ENCODE data around the gene ASB6.

The ASB6 gene

DNA sequence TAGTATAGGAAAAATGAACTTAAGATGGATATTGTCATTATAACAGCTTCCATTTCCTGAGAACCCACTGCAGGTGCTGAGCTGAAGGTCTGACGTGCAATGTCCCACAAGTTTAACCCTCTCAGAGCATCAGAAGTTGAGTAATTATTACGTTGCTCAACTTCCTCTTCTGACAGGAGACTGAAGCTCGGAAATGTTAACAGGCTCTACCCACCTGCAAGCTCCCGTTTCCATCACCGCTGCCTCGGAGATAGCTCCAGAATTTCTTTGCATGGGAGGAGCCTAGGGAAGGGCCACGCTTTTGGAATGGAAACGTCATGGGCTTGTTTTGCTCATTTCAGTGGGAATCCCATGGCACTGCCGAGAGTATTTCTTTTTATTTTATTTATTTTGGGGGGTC is 17.0 kb downstream of the ASB6 start:
- no peak for DNase-seq

DNA sequence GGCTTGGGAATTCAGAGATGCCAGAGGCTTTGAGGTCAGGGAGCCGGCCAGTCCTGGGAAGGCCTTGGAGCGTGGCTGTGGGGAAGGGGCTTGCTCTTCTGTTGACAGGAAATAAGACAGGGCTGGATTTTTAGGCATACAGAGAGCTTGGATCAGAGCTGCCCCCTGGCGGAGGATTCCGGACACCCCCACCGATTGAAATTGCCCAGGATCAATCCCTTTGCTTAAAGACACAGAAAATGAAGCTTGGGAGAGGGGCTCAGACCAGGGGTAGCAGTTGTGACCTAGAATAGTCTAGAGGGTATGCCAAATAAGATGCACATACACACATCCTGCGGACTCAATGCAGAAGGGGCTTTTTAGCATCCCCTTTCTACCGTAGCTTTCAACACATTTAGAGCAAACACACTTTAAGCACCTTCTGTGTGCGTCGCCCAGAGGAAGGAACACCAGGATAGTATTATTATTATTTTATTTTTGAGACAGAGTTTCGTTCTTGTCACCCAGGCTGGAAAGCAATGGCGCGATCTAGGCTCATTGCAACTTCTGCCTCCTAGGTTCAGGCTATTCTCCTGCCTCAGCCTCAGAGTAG is 17.7 kb downstream of the ASB6 start:
- DNase-seq = peak in 1 of 2 donors; percentile 21

GRCh38 chr9:129623331-129623730 is 18.6 kb downstream of the ASB6 start:
- no peak for DNase-seq

DNA sequence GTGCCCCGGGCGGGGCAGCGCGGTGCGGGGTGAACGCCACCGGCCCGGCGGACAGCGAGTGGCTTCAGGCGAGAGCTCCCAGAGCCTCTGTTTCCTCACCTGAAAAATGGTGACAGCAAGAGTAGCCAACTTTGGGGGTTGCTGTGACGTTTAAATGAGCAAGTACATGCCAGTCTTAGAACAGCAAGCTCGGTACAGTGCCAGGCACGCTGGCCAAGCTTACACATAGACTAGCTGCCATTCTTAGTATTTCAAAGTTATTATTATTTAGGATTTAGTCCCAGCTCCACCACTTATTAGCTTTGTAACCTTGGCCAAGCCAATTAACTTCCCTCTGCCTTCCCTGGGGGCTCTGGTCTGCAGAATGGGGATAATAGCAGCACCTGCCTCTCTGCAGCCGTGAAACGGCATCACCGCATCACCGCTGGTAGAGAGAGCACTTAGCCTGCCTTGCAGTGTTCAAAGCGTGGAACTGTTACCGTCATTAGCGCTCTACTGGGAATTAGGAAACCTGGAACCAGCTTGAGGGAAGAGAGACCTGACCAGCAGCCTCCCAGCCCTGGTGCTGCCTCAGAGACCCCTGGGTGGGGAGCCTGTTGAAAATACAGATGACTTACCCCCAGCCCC is 21.2 kb downstream of the ASB6 start, which contains the start of gene C9orf50:
Gene C9orf50 (minus strand): TSS at position 433 of the 627 bp plus-strand sequence. CDS start 527 bp downstream, outside the sequence.
- DNase-seq = no peak

GRCh38 chr9:129619787-129620668 is 21.9 kb downstream of the ASB6 start:
- no peak for DNase-seq

- no peak for DNase-seq
These were observed 24.8 kb downstream of the ASB6 start for GRCh38 chr9:129617167-129617566.

GRCh38 chr9:129615407-129616285 is 26.3 kb downstream of the ASB6 start:
- DNase-seq = no peak

DNA sequence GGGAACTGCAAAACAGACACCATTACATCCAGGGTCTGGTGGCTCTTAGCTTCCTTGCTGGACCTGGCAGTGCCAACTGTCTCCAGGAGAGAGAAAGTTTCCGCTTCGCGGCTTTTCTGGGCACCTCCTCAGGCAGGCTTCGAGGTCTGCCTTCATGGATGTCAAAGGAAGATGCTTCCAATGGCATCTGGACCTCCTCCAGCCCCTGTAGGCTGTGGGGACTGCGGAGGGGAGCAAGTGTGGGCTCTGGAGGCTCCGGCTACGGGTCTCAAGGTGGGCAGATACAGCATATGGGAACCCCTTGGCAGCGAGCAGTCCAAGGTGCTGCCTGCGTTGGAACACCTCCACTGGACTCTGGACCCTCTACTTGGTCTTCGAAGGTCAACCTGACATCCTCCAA is 27.0 kb downstream of the ASB6 start:
- no peak for DNase-seq

GRCh38 chr9:129613520-129614175 is 28.3 kb downstream of the ASB6 start:
- DNase-seq = peak; percentile 81 to 92

- no peak for DNase-seq
These were observed 29.0 kb downstream of the ASB6 start for GRCh38 chr9:129612815-129613519.

DNA sequence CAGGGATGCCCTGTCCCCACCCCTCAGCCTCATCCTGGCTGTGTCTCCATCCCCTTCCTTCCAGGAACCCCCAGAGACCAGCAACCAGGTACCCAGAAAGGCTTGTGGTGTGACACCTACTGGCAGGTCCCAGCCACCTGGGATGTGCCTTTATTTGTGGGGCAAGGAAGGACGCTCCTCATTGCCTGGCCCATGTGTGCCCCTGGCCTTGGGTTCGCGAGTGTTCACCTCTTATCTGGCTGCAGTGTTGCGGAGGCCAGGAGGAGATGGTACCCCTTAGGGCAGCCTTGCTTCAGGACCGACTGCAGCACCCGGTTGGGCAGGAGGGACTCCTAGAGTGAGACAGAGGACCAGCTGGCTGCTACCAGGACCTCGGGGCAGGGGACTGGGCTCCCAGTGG is 29.8 kb downstream of the ASB6 start:
- no peak for DNase-seq

GRCh38 chr9:129611307-129611800 is 30.6 kb downstream of the ASB6 start:
- DNase-seq = no peak

DNA sequence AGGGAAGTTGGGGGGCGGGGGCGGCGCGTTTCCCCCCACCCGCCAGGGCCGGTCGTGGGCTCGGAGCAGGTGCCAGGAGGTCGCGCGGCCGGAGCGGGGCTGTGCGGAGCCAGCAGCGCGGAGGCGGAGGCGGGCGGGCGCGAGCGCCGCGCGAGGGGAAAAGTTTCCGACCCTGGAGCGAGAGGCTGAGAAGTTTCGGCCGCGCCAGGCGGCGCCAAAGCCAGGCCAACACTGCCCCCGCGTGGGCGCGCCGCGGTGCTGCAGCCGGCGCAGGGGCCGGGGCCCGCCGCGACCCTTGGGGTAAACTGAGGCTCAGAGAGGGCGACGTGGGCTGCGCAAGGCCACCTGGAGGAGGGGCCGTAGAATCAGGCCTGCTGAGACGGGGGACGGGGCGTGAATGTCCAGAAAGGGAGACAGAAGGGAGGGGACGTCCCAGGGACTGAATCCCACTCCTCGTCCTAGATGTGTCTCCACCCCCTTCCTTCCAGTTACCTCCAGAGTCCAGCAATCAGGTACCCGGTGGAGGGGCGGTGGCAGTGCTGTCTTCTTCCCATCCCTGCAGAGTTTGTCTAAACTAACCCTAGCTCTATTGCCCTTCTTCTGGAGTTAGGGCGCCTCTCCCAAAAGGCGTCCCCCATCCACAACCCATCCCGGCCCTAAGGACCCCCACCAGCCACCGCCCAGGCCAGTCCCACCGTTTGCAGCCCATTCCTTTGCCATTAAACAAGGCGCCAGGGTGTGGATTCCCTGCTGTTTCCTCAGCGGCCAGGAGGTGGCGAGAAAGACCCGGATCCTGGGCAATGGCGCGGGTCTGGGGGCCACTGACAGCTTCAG is 31.3 kb downstream of the ASB6 start:
- DNase-seq = peak; percentile 32 to 67

DNA sequence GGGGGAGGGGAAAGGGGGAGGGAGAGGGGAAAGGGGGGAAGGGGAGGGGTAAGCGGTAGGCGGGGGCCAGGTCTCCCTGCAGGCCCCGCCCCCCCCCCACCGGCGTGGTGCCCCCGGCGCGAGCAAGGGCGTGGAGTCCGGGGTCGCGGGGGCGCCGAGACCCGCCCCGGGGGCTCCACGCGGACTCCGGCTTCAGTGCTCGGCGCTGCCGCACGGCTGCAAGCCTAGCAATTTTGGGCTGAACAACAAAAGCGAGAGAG is 31.8 kb downstream of the ASB6 start:
- DNase-seq = no peak

GRCh38 chr9:129609486-129610212 is 32.3 kb downstream of the ASB6 start:
- DNase-seq = no peak

DNA sequence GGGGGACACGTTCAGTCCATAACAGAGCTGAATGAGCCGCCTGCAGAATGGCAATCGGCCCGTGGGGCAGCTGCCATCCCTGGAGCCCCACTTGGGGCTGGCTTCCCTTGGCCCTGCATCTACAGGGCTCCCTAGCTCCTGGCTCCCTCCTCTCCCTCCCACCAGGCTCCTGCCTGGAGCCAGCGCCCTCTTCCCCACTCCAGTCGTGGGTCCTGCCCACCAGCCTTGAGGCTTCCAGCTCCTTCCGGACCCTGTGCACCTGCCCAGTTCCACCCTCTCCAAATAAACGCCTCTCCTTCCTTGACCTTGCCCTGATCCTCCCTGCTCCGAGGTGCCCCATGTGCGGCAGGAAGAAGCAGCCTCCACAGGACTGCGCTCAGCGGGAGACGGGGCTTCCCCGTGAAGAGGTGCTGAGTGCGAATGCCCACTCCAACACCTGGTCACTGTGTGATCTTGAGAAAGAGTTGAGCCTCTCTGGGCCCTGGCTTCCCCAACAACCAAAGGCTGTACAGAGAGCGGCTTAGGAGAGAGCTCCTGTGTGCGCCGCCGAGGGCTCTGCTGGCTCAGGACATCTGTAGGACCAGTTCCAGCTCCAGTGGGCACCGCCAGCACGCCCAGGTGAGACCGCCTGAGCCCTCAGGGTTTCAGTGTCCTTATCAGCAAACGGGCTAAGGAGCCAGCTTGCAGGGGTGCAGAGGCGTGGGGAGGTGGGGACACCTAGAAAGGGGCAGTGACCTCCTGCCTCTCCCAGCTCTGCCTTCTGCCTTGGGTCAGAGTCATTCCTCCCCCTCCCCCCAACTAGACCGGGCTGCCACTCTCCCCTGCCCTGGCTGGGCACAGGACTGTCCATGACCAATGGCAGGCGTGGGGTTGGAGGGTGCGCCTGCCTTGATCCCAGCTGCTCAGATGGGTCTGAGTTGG is 33.1 kb downstream of the ASB6 start:
- no peak for DNase-seq

GRCh38 chr9:129607027-129607387 is 34.9 kb downstream of the ASB6 start:
- DNase-seq = no peak

DNA sequence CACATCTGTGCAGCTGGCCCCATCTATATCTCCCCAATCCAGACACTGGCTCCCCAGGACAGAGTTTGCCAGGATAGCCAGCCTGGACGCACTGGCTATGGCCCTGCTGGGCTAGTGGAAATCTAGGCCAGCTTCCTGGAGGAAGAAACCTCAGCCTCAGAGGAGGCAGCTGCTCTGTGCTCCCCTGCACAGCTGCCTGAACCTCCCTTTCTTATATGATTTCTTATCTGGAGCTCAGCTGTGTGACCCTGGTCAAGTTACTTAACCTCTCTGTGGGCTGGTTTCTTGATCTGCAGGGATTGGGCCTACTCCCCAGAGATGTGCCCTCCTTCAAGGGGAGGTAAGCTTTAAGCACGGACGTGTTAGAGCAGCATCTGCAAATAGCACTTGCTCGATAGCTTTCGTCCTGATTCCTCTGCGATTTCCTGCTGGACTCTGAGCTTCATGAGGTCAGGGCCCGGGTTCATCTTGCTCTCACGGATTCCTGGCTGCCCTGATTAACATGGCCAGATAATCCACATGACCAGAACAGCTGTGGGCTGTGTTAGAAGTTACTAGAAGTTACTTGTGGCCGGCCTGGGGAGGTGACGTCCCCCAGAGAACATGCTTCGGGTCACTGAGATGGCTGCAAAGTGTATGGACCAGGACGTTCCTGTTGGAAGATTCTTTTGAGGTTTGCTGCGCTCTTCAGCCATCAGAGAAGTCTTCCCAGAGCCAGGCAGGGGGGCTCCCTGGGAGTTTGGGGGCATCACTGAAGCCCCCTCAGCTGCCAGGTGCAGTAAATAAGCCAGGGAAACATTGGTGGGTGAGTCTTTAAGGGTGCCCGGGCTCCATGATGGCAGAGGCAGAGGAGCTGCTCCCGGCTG is 35.6 kb downstream of the ASB6 start:
- no peak for DNase-seq
